Measurements from ENCODE around the gene OGG1.

DNA sequence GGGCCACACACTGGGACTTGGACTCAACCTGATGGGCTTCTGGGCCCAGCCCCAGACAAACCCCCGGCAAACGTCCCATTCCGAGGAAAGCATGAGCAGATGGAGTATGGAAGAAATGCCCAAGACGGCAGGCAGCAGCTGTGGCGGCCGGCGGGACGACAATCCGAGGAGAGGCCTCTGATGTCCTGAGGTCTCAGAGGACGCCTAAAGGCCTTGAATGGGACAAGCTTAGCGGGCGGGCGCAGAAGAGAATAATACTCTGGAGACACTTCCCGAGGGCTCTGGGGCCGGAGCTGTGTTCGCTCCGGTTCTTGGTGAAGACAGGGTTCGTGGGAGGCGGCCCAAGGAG, 482 bp upstream of the OGG1 start:
- TF ChIP-seq, protein P1, sequence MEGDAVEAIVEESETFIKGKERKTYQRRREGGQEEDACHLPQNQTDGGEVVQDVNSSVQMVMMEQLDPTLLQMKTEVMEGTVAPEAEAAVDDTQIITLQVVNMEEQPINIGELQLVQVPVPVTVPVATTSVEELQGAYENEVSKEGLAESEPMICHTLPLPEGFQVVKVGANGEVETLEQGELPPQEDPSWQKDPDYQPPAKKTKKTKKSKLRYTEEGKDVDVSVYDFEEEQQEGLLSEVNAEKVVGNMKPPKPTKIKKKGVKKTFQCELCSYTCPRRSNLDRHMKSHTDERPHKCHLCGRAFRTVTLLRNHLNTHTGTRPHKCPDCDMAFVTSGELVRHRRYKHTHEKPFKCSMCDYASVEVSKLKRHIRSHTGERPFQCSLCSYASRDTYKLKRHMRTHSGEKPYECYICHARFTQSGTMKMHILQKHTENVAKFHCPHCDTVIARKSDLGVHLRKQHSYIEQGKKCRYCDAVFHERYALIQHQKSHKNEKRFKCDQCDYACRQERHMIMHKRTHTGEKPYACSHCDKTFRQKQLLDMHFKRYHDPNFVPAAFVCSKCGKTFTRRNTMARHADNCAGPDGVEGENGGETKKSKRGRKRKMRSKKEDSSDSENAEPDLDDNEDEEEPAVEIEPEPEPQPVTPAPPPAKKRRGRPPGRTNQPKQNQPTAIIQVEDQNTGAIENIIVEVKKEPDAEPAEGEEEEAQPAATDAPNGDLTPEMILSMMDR (IDR thresholded peaks at IDR 0.05 in 2 of 3, conservative IDR thresholded peaks at IDR 0.05 in 1 of 3; ENCODE audit: control insufficient read depth in 2 of 3, extremely low read depth in 1 of 3, insufficient read depth in 1 of 3, low read depth in 3 of 3, low read length in 3 of 3): no peak
- TF ChIP-seq RAD21 (IDR thresholded peaks at IDR 0.05; ENCODE audit: insufficient read depth, low read depth, low read length): no peak
- no peak for TF ChIP-seq HDAC6 (IDR thresholded peaks at IDR 0.05; ENCODE audit: unreplicated experiment)
- no peak for TF ChIP-seq USF1 (IDR thresholded peaks at IDR 0.05; ENCODE audit: borderline replicate concordance, extremely low read length, insufficient read depth, low read depth, low read length)
- no peak for TF ChIP-seq EZH2 (IDR thresholded peaks at IDR 0.05; ENCODE audit: borderline replicate concordance, control insufficient read depth, low read depth, low read length)
- no peak for TF ChIP-seq NR2C1 (IDR thresholded peaks at IDR 0.05)
- TF ChIP-seq CBX5 (IDR thresholded peaks at IDR 0.05; ENCODE audit: low read depth): no peak

Measured in GM12878 (cell line).